ENCODE measurements around the gene ZNF148.

Gene ZNF148

DNA sequence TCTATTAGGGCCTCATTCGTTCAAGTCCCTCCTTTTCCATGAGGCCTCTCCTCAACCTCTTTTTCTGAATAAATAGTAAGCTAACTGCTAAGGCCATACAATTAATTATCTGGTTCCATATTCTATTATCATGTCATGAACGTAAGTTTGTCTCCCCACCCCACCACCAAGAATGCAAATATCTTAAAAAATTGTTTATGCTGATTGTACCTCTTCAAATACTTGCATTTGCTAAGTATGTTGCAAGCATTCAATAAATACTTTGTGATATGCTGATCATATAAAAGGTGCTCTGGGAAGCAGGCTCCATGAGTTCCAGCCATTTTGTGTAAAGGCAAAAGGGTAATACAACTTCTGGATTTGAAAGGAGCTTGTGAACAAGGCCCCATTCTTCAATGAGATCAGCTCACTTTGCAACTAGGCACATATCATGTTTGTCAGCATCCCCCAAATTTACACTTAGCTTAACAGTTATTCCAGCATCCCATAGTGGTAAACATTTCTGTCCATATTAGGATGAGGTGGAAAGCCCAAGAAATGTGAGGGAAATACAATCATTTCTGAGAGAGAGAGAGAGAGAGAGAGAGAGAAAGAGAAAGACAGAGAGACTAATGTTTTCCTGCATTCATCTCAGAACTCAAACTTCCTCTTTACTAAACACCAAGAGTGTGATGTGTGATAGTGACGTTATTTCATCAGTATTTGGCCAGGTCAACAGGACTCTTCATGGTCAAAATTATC lies 195.8 kb downstream of the ZNF148 start:
- H3K79me2 ChIP-seq (ENCODE audit: low read length): no peaks in the 10 kb centered on the region

GRCh38 chr3:125177746-125178145 lies 197.4 kb downstream of the ZNF148 start:
- Histone ChIP-seq H3K9me3 (replicated peaks; ENCODE audit: insufficient read depth, low read length) (no peaks in the 10 kb centered on the region), H3K27ac (ENCODE audit: low read length) (no peak overlapping the region), H3F3A (ENCODE audit: insufficient read depth, low read length) (no peaks in the 10 kb centered on the region), H3K79me2 (ENCODE audit: low read length) (no peaks in the 10 kb centered on the region), H3K4me2 (ENCODE audit: low read depth, low read length) (no peak overlapping the region), H3K36me3 (replicated peaks; ENCODE audit: insufficient read depth, low read length) (no peaks in the 10 kb centered on the region), H3K4me1 (ENCODE audit: low read length) (peaks cover 14% of the 10 kb centered on the region), H2AFZ (ENCODE audit: low read length) (no peak overlapping the region), H3K27me3 (replicated peaks; ENCODE audit: insufficient read depth, low read length) (no peaks in the 10 kb centered on the region), H3K9ac (ENCODE audit: low read length) (no peak overlapping the region), H3K4me3 (ENCODE audit: low read length) (no peak overlapping the region), H4K20me1 (ENCODE audit: insufficient read depth, low read length) (no peaks in the 10 kb centered on the region), H3K9me2 (replicated peaks; ENCODE audit: insufficient read depth, low read length) (no peaks in the 10 kb centered on the region)
- no peak for TF ChIP-seq EZH2phosphoT487 (IDR thresholded peaks at IDR 0.05; ENCODE audit: low read length)
- TF ChIP-seq, protein P1, sequence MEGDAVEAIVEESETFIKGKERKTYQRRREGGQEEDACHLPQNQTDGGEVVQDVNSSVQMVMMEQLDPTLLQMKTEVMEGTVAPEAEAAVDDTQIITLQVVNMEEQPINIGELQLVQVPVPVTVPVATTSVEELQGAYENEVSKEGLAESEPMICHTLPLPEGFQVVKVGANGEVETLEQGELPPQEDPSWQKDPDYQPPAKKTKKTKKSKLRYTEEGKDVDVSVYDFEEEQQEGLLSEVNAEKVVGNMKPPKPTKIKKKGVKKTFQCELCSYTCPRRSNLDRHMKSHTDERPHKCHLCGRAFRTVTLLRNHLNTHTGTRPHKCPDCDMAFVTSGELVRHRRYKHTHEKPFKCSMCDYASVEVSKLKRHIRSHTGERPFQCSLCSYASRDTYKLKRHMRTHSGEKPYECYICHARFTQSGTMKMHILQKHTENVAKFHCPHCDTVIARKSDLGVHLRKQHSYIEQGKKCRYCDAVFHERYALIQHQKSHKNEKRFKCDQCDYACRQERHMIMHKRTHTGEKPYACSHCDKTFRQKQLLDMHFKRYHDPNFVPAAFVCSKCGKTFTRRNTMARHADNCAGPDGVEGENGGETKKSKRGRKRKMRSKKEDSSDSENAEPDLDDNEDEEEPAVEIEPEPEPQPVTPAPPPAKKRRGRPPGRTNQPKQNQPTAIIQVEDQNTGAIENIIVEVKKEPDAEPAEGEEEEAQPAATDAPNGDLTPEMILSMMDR (IDR thresholded peaks at IDR 0.05; ENCODE audit: low read length): no peak
- no peak for TF ChIP-seq EZH2 (optimal IDR thresholded peaks at IDR 0.05; ENCODE audit: low read depth, low read length)
- DNase-seq: no peak

More for the DNA sequence above, 195.8 kb downstream of the ZNF148 start:
- no peaks in the 10 kb centered on the region for H4K20me1 ChIP-seq (ENCODE audit: insufficient read depth, low read length)
- H3K9ac ChIP-seq (ENCODE audit: low read length): no peak overlapping the region
- no peaks in the 10 kb centered on the region for H3K36me3 ChIP-seq (replicated peaks; ENCODE audit: insufficient read depth, low read length)
- DNase-seq: no peak
- no peak overlapping the region for H3K4me3 ChIP-seq (ENCODE audit: low read length)
- no peak overlapping the region for H3K4me2 ChIP-seq (ENCODE audit: low read depth, low read length)
- no peak overlapping the region for H2AFZ ChIP-seq (ENCODE audit: low read length)
- H3K27me3 ChIP-seq (replicated peaks; ENCODE audit: insufficient read depth, low read length): no peaks in the 10 kb centered on the region
- no peaks in the 10 kb centered on the region for H3K9me2 ChIP-seq (replicated peaks; ENCODE audit: insufficient read depth, low read length)
- no peak for TF ChIP-seq EZH2phosphoT487 (IDR thresholded peaks at IDR 0.05; ENCODE audit: low read length)
- TF ChIP-seq, protein P1 (IDR thresholded peaks at IDR 0.05; ENCODE audit: low read length): no peak
- no peak for TF ChIP-seq EZH2 (optimal IDR thresholded peaks at IDR 0.05; ENCODE audit: low read depth, low read length)
- H3K4me1 ChIP-seq (ENCODE audit: low read length): peaks cover 14% of the 10 kb centered on the region
- H3K9me3 ChIP-seq (replicated peaks; ENCODE audit: insufficient read depth, low read length): no peaks in the 10 kb centered on the region
- no peak overlapping the region for H3K27ac ChIP-seq (ENCODE audit: low read length)
- H3F3A ChIP-seq (ENCODE audit: insufficient read depth, low read length): no peaks in the 10 kb centered on the region
